Keratinocyte (primary cell): Measurements from ENCODE around the gene ANKRD33.

Experiments used
- EZH2 ChIP-seq: IDR thresholded peaks from one replicate; pipeline ENCODE4 v1.6.1; 2012; ENCODE audit warnings: inconsistent platforms, mild to moderate bottlenecking, low read length, moderate library complexity
- TF ChIP-seq, protein P1 (sequence below), 3 experiments: IDR thresholded peaks in 1 of 3; conservative IDR thresholded peaks in 1 of 3; optimal IDR thresholded peaks in 1 of 3; 2 replicates in 2 of 3; 3 replicates in 1 of 3; pipeline versions ENCODE3 to v1.5.1; 2011; ENCODE audit warnings: low read length in 3 of 3, mild to moderate bottlenecking in 3 of 3, moderate library complexity in 2 of 3, control low read depth in 1 of 3, inconsistent platforms in 1 of 3; ENCODE audit not compliant: insufficient read depth in 2 of 3; ENCODE audit errors: extremely low read depth in 1 of 3

GRCh38 chr12:51867371-51867770 is 20.5 kb upstream of the ANKRD33 start:
- TF ChIP-seq, protein P1, sequence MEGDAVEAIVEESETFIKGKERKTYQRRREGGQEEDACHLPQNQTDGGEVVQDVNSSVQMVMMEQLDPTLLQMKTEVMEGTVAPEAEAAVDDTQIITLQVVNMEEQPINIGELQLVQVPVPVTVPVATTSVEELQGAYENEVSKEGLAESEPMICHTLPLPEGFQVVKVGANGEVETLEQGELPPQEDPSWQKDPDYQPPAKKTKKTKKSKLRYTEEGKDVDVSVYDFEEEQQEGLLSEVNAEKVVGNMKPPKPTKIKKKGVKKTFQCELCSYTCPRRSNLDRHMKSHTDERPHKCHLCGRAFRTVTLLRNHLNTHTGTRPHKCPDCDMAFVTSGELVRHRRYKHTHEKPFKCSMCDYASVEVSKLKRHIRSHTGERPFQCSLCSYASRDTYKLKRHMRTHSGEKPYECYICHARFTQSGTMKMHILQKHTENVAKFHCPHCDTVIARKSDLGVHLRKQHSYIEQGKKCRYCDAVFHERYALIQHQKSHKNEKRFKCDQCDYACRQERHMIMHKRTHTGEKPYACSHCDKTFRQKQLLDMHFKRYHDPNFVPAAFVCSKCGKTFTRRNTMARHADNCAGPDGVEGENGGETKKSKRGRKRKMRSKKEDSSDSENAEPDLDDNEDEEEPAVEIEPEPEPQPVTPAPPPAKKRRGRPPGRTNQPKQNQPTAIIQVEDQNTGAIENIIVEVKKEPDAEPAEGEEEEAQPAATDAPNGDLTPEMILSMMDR (optimal IDR thresholded peaks at IDR 0.05 in 1 of 3, IDR thresholded peaks at IDR 0.05 in 1 of 3, conservative IDR thresholded peaks at IDR 0.05 in 1 of 3; ENCODE audit: extremely low read depth in 1 of 3, insufficient read depth in 2 of 3, low read length in 3 of 3): no peak
- TF ChIP-seq EZH2: no peak
